ENCODE data around the gene ZNF76.
A peak's percentile ranks its signal among the peaks of the same experiment; 100 is the strongest.

Gene ZNF76

DNA sequence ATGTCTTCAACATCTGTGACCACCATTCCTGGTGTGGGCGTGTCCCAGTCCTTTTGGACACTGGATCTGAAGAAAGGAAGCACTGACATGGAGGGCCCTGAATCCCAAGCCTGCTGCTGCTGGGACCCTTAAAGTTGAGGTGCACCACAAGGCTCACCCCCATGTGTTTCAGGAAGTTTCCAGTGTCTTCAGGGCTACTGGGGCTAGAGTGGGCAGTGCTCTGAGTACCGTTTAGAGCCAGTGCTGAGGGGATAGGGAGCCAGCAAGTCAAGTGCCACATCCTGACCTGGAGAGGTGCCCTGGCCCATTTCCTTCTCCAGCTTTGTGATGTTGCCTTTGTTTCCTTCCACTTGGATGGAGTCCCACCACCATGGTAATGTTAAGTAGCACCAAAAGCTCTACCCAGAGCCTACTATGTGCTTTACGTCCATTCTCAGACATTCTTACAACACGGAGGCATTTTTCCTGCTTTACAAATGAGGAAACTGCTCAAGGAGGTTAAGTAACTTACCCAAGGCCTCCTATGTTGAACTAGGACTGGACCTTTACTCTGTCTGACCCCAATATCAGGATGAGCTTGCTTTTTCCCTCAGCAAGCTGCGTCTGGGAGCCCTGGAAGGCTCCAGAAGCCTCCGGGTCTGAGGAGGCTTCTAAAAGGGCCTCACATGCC lies 37.5 kb downstream of the ZNF76 start:
- TF ChIP-seq, protein P1, sequence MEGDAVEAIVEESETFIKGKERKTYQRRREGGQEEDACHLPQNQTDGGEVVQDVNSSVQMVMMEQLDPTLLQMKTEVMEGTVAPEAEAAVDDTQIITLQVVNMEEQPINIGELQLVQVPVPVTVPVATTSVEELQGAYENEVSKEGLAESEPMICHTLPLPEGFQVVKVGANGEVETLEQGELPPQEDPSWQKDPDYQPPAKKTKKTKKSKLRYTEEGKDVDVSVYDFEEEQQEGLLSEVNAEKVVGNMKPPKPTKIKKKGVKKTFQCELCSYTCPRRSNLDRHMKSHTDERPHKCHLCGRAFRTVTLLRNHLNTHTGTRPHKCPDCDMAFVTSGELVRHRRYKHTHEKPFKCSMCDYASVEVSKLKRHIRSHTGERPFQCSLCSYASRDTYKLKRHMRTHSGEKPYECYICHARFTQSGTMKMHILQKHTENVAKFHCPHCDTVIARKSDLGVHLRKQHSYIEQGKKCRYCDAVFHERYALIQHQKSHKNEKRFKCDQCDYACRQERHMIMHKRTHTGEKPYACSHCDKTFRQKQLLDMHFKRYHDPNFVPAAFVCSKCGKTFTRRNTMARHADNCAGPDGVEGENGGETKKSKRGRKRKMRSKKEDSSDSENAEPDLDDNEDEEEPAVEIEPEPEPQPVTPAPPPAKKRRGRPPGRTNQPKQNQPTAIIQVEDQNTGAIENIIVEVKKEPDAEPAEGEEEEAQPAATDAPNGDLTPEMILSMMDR (IDR thresholded peaks at IDR 0.05) = no peak

DNA sequence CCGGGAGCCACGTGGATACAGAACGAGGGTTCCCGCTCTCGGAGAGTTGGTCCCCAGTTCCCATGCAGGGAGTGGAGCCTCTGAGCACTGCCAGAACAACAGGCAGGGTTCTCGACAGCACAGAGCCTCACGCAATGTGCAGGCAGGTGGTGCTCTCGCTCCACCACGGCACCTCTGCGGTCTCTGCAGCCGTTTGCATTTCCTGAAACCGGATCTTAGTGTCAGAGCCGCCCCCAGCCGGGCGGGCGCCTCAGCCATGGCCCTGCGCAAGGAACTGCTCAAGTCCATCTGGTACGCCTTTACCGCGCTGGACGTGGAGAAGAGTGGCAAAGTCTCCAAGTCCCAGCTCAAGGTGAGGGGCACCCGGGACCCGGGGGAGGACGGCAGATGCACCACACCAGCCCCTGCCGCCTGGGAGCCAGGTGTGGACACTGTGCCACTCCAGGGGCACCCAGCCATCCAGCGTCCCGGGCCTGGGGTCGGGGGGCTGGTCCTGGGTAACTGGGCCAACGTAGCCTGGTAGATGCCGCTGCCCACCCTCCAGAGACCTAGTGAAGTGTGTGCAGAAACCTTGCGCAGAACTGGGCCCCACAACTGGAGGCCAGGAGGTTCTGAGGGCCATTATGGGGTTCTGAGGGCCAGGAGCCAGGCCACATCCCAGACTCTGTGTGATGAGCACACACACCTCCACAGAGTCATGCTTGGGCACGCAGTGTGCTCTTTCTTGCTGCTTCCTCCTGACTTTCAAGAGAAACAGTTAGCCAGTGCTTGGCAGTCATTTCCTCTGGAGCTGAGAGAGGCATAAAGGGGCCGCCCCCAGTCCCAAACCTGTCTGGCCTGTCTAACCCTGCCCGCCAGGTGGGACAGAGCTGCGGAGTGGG lies 38.3 kb downstream of the ZNF76 start, which contains the start of gene DEF6:
TSS of gene DEF6 (plus strand) at position 218 of the 881 bp plus-strand sequence. CDS start at position 257, 39 bp downstream.
- TF ChIP-seq, protein P1 (IDR thresholded peaks at IDR 0.05) = peak; percentile 74

DNA sequence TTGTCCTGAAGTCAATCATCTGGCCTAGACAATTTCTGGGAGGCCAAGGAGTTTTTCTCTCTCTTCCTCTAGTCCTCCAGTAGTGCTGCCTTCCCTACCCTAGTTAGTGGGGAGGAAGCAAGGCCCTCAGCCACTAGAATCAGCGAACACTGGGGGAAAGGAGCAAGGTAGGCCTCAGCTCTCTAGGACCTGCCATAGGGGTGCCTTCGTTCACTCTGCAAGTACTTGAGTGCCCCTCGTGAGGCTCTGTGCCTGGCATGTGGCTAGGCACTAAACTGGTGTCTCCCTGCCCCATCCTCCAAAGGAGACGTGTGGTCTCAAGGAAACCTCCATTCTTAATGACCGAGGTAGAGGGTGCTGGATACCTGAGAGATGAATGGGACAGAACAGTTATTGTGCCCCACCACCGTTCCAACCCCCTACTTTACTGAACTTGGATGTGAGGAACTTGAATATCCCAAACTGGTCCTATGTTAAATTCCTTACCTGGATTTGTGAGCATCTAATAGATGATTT lies 39.1 kb downstream of the ZNF76 start:
- TF ChIP-seq, protein P1 (IDR thresholded peaks at IDR 0.05) = no peak

DNA sequence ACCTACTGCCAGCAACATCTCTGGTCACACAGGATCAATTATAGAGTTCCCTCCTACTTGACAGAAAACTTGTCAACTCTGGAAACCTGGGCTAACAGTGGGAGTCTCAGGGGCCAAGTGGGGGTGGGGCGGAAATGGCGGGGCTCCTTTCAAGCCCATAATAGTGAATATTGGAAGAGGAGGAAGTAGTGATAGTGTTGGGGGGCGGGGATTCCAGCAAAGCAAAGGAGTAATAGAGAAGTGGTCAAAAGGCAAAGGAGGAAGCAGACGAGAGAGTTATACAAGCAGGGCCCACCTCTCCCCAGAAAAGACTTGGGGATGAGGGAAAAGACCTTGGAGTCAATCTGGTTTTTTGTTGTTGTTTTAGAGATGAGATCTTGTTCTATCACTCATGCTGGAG lies 40.1 kb downstream of the ZNF76 start:
- TF ChIP-seq, protein P1 (IDR thresholded peaks at IDR 0.05) = no peak

- TF ChIP-seq, protein P1 (IDR thresholded peaks at IDR 0.05) = no peak
Observed at GRCh38 chr6:35300848-35301247, 41.3 kb downstream of the ZNF76 start.

DNA sequence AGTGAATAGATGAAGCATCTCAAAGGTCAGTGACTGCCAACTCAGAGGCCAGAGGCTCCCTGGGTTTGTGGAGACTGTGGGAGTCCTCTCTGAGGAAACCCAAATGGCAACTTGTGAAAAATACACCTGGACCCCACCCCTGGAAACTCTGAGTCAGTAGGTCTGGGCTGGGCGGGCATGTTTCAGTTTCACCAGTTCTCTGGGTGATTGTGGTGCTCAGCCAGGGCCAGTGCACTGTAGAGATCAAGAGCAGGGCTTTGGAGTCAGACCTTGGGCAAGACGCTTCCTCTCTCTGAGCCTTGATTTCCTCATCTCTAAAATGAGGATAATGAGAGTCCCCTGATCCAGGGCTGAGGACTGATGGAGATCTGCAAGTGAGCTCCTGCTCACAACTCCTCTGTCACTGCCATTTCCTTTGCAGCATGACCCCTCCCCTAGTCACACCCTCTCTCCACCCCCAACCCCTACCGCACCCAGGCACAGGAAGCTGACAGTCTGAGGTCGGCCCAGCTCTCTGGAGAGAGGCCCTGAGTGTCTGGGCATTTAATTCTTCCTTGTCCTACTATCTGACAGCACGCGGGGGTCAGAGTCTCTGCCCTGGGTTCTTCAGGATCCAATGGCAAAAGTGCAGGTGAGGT lies 43.2 kb downstream of the ZNF76 start:
- TF ChIP-seq, protein P1 (IDR thresholded peaks at IDR 0.05) = no peak

DNA sequence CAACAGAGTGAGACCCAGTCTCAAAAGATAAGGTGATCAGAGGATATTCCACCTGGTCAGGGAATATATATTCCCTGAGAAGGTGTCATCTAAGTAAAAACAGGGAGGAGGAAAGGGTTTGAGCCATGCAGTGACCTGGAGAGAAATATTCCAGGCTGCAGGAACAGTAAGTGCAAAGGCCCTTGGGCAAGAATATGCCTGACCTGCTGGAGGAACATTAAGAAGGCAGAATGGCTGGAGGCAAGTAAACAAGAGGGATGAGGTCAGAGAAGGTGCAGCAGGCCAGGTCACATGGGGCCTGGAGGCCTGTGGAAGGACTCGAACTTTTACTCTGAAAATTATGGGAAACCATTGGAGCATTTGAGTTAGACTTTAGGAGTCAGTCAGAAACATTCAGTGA lies 44.8 kb downstream of the ZNF76 start:
- TF ChIP-seq, protein P1 (IDR thresholded peaks at IDR 0.05) = no peak
